MV-4-11 (cell line): ENCODE results near the gene FOXA2.

Experiments
- DNase-seq: peaks from one replicate; lab custom pipeline; 2025; lab: John Stamatoyannopoulos, UW

The FOXA2 gene

DNA sequence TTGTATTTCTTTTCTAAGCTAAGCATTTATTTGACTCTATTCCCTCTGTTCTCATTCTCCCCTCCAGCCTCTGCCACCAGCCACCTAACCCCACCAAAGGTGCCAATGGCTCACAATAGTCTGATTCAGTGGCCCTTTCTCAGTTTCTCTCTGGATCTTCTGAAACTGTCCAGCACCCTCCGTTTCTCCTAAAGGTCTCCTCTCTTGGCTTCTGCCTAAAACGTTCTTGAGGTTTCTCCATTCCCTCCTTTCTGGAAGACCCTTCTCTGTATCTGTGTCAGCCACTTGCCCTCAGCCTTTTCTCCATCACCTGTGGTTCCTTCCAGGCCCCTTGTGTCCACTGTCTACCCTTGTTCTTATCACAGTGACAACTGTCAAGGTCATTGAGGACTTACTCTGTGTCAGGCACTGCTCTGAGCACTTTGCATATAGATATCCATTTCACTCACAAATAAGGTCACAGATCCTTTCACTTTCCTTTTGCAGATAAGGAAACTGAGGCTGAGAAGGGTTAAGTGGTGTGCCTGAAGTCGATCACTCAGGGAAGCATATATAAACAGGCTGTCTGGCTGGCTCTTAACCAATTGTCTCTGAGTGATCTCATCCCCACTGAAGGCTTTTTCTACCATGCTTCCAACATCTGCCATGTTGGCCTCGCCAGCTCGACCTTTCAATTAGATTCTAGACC lies 48.1 kb downstream of the FOXA2 start:
- no peak for DNase-seq

DNA sequence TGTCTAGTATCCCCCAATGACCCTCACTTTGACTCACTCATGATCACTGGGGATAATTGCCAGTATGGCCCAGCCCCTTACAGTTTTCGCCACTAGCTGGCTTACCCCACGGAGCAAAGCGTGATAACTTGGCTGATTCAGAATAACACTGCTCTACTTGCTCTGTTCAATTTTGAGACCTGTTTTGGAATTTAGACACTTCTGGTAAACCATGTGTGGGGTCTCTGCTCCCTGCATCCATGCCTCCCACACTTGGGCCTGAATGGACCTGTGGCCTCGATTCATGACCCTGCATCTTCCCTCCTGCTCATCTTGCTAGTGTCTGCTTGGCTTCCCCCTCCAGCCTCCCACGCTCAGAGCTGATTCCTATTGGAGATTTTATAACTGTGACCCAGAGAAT lies 48.9 kb downstream of the FOXA2 start:
- no peak for DNase-seq

DNA sequence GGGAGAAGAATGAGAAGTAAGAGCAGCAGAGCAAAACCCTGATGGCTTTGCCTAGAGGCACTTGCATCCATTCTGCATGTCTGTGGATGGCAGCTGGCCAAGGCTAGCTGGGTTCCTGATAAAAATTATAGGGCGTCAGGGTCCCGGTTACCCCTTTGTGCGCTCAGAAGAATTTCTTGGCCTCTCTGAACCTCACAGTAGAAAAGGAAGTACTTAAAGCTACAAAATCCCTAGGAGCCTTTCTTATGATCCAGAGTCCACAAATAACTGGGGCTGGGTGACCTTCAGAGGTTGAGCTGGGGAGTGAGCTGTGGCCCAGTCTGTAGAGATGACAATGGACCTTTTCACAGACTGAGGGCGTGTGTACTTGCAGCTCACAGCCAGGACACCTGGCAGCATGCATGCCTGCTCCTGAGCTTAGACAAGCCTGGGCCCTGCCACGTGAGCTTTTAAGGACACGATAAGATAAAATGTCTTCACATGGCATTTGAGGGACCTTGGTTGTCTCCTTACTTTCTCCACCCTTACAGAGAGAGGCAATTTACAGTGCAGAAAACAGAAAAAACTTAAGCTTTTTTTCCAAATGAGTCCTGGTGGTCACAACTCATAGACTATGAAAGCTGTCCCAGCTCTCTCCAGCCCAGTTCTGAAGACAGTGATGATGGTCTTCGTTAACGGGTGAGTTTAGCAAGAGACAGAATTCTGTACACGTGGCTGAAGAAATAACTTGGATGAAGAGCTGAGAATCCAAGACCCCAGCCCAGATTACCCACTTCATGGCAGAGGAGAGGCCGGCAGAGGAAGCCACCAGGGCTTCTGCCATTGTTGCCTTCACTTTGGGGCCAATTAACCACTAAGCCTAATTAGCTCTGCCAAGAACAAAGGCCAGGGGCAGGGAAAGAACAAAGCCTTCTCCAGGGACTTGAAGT lies 50.3 kb downstream of the FOXA2 start:
- DNase-seq = no peak

DNA sequence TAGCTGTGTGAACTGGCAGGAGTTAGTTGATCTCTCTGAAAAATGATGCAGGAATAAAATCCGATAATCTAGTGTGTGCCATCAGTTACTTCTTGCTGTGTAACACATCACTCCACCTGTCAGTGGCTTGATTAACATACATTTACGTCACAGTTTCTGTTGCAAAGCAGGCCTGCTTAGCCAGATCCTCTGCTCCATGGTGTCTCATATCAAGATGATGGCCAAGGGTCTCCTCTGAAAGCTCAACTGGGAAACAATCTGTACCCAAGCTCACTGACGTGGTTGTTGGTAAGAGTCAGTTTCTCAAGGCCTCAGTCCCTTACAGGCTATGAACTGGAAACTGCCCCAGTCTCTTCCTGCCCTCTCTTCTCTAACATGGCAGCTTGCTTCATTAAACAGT lies 51.8 kb downstream of the FOXA2 start:
- no peak for DNase-seq

DNA sequence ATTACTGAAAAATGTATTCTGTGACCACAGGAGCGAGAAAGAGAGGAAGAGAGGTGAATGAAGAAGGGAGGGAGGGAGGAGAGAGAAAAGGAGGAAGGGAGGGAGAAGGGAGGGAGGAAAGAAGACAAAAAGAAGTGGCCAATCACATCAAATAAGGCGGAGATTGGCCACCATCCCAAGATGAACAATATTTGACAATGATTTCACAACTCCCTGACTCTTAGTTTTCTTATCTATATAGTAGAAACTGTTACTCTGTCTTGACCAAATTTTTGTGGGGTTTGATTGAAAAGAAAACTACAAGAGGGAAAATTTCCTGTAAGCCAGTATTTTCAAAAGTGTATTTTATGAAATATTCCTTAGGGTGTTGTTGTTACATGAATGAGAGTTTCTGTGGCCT lies 52.6 kb downstream of the FOXA2 start:
- DNase-seq = no peak

DNA sequence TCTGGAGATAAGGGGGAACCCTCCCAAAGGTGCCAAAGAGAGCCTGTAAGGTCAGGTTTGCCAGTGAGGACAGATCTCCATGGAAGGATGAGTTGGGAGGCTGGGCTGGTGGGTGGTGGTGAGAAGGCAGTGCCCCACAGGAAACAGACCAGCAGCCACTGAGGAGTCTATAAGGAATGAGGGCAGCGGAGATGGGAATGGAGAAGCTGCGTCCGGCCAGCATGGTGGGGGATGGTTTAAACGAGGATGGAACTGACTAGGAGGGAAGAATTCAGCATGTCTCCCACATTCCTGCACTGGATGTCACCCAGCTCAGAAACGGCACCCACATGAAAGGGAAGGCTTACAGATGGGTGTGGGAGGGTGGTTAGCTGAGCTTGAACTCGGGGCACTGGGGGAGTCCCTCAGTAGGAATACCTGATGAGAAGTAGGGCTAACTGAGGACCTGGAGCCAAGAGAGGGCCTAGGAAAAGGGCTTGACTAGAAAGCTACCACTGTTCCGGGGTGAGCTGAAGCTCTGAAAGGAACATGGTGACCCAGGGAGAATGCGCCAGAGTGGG lies 53.2 kb downstream of the FOXA2 start:
- no peak for DNase-seq
